ENCODE data around the gene ZFP92.

ZFP92 gene

GRCh38 chrX:153450114-153450948 is 39.1 kb downstream of the ZFP92 start:
- H3K4me3 ChIP-seq (ENCODE audit: low read length) = no peak overlapping the region
- TF ChIP-seq CTCF (conservative IDR thresholded peaks at IDR 0.05; ENCODE audit: low read length) = no peak

GRCh38 chrX:153450949-153451277 is 39.6 kb downstream of the ZFP92 start:
- DNase-seq (ENCODE audit: low read depth) = no peak
- no peak overlapping the region for H3K4me3 ChIP-seq (ENCODE audit: low read length)
- no peak for TF ChIP-seq CTCF (conservative IDR thresholded peaks at IDR 0.05; ENCODE audit: low read length)

More at GRCh38 chrX:153450114-153450948, 39.1 kb downstream of the ZFP92 start:
- no peak for DNase-seq (ENCODE audit: low read depth)

GRCh38 chrX:153454901-153455550 is 43.8 kb downstream of the ZFP92 start:
- no peak for TF ChIP-seq CTCF (conservative IDR thresholded peaks at IDR 0.05; ENCODE audit: low read length)
- H3K4me3 ChIP-seq (ENCODE audit: low read length) = no peak overlapping the region
- no peak for DNase-seq (ENCODE audit: low read depth)

- H3K4me3 ChIP-seq (ENCODE audit: low read length) = no peak overlapping the region
- no peak for DNase-seq (ENCODE audit: low read depth)
- TF ChIP-seq CTCF (conservative IDR thresholded peaks at IDR 0.05; ENCODE audit: low read length) = no peak
Observed at GRCh38 chrX:153455571-153455970, 44.3 kb downstream of the ZFP92 start.

DNA sequence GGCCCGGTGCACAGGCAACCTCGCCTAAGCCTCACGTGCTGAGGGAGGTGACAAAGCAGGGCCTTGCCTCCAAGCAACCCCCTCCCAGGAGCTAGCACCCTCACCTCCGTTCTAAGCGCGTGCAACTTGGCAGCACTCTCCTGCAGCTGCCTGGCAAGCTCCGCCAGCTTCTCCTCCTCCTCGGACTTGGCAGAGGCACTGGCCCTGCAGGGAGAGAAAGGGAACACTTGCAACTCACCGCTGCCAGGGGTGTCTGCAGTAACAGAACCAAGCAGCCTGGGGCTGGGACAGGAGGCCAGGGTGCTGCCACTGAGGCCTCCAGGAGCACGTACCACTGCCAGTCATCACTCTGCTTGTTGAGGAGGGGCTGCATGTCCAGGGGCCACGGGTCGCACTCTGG is 44.9 kb downstream of the ZFP92 start:
- no peak for DNase-seq (ENCODE audit: low read depth)

DNA sequence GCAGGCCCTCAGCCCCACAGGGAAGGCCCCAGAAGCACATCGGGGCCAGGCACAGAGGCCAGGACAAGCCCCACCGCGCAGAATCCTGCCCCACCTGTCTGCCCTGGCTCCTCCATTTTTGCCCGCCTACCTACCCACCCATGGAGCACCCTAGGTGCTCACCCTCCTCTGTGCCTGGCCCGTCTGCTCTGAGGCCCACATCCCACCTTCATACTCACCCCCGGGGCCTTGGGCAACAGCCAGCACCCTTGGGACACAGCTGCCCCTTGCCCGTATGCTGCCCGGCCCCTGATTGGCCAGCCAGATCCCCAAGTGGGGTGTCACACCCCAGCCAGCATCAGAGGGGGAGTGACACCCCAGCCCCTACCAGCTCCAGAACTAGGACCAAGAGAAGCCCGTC is 45.4 kb downstream of the ZFP92 start:
- DNase-seq (ENCODE audit: low read depth) = no peak
- no peak for TF ChIP-seq CTCF (conservative IDR thresholded peaks at IDR 0.05; ENCODE audit: low read length)
- no peak overlapping the region for H3K4me3 ChIP-seq (ENCODE audit: low read length)

More for the DNA sequence above, 44.9 kb downstream of the ZFP92 start:
- no peak overlapping the region for H3K4me3 ChIP-seq (ENCODE audit: low read length)
- no peak for TF ChIP-seq CTCF (conservative IDR thresholded peaks at IDR 0.05; ENCODE audit: low read length)
